Calu3 (cell line): Measurements from ENCODE around the gene PIK3C2B. TPM values are rescaled to one million over a fixed set of nuclear protein-coding genes. Genes with fewer than 3 reads are reported as not detected.

ENCODE experiments used
- BruUV-seq: library from RNA; stranded (reverse); fragments of 400-500 nt; replicated peaks from 2 replicates; lab custom pipeline; 2021; lab: Mats Ljungman, UMichigan
- CTCF ChIA-PET: fragments of 300-600 bp; sonication (Branson Sonifier 250); formaldehyde crosslinking; loops from one replicate; lab custom pipeline; 2022; ENCODE audit warnings: antibody characterized with exemption; lab: Charles Lee
- DNase-seq: peaks from one replicate; pipeline ENCODE4 v3.0.0; 2022
- H3K27ac Mint-ChIP-seq: one replicate; pipeline ENCODE4 v1.8.0; 2022; ENCODE audit warnings: mixed read lengths; ENCODE audit not compliant: unreplicated experiment
- H3K27me3 Mint-ChIP-seq: one replicate; pipeline ENCODE4 v1.8.0; 2022; ENCODE audit warnings: mixed read lengths; ENCODE audit not compliant: unreplicated experiment
- H3K36me3 Mint-ChIP-seq: one replicate; pipeline ENCODE4 v1.8.0; 2022; ENCODE audit warnings: mild to moderate bottlenecking, moderate library complexity, mixed read lengths; ENCODE audit not compliant: insufficient read depth, unreplicated experiment
- H3K4me1 Mint-ChIP-seq: one replicate; pipeline ENCODE4 v1.8.0; 2022; ENCODE audit warnings: mild to moderate bottlenecking, low read depth, mixed read lengths; ENCODE audit not compliant: unreplicated experiment
- H3K4me3 Mint-ChIP-seq: one replicate; pipeline ENCODE4 v1.8.0; 2022; ENCODE audit warnings: mild to moderate bottlenecking, low read depth, moderate library complexity, mixed read lengths; ENCODE audit not compliant: unreplicated experiment
- H3K9me3 Mint-ChIP-seq: one replicate; pipeline ENCODE4 v1.8.0; 2022; ENCODE audit warnings: low read depth, mixed read lengths; ENCODE audit not compliant: unreplicated experiment
- intact Hi-C: fragments of 100-400 bp; cut with micrococcal nuclease; formaldehyde crosslinking; loops from one replicate; pipeline ENCODE4 v1.10.0; 2022; ENCODE audit not compliant: unreplicated experiment
- total RNA-seq: library from RNA; stranded (reverse); gene quantifications from 2 replicates; pipeline ENCODE4 v1.2.3, GENCODE V29; 2022
- TF ChIP-seq, protein P1 (sequence below): fragments of 200-600 bp; IDR thresholded peaks from one replicate; pipeline ENCODE4 v1.8.0; 2022; ENCODE audit warnings: antibody characterized with exemption; ENCODE audit not compliant: unreplicated experiment

PIK3C2B gene
- total RNA-seq, 1 experiment from 2014 or later: 24.4 TPM

DNA sequence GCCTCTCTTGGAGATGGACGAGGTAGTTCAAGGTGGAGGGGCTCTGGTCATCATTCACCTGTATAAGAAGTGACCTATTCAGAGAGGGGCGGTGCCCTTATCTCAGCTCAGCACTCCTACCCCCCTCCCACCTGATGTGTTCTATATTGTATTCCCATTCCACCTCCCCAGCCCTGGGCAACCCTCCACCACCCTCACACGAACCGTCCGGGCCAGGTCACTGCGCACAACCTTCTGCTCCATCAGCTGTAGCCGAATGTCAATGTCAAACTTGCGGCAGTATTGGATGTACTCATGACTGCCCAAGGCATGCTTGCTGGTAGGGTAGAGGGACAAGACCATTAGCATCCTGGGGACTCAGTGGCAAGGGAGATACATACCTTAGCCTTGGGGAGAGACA is 34.3 kb downstream of the PIK3C2B start:
- BruUV-seq: no TSS peak
- intact Hi-C loops: no loop called here
- Mint-ChIP-seq H3K27ac (no peak overlapping the region), H3K36me3 (no peaks in the 10 kb centered on the region), H3K9me3 (no peaks in the 10 kb centered on the region), H3K4me1 (peaks cover 2% of the 10 kb centered on the region), H3K27me3 (no peaks in the 10 kb centered on the region), H3K4me3 (no peak overlapping the region)
- CTCF ChIA-PET: interaction anchor here (1.6 kb wide), 1 partner anchor 46 kb away, joined by 3 read pairs; no protein-coding TSS in a partner anchor
- TF ChIP-seq, protein P1, sequence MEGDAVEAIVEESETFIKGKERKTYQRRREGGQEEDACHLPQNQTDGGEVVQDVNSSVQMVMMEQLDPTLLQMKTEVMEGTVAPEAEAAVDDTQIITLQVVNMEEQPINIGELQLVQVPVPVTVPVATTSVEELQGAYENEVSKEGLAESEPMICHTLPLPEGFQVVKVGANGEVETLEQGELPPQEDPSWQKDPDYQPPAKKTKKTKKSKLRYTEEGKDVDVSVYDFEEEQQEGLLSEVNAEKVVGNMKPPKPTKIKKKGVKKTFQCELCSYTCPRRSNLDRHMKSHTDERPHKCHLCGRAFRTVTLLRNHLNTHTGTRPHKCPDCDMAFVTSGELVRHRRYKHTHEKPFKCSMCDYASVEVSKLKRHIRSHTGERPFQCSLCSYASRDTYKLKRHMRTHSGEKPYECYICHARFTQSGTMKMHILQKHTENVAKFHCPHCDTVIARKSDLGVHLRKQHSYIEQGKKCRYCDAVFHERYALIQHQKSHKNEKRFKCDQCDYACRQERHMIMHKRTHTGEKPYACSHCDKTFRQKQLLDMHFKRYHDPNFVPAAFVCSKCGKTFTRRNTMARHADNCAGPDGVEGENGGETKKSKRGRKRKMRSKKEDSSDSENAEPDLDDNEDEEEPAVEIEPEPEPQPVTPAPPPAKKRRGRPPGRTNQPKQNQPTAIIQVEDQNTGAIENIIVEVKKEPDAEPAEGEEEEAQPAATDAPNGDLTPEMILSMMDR: no peak
- DNase-seq: no peak

- no peaks in the 10 kb centered on the region for H3K4me1 Mint-ChIP-seq
- H3K27me3 Mint-ChIP-seq: no peaks in the 10 kb centered on the region
- no peak overlapping the region for H3K27ac Mint-ChIP-seq
- no peaks in the 10 kb centered on the region for H3K36me3 Mint-ChIP-seq
- intact Hi-C loops: no loop called here
- CTCF ChIA-PET: interaction anchor here (1.6 kb wide), 1 partner anchor 47 kb away, joined by 3 read pairs; no protein-coding TSS in a partner anchor
- no TSS peak for BruUV-seq
- no peaks in the 10 kb centered on the region for H3K9me3 Mint-ChIP-seq
- TF ChIP-seq, protein P1: no peak
- no peak for DNase-seq
- no peak overlapping the region for H3K4me3 Mint-ChIP-seq
These were observed 34.9 kb downstream of the PIK3C2B start for GRCh38 chr1:204459706-204460105.

DNA sequence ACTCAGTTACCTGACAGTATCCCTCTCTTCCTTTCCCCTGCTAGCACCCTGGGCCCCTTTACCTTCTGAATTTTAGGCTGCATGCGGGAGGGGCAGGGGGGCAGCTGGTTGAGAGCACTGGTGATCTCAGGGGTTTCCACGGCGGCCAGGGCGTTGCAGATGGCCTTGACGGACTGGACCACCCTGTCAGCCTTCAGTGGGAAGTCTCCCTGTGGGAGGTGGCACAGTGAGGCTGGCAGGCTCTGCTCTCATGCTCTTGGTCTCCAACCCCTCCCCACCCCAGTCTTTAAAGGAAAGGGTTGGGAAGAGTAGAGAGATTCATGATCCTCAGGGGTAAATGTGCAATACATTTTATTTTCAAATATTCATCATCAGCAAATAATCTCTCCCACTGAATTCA is 36.9 kb downstream of the PIK3C2B start:
- H3K36me3 Mint-ChIP-seq: peaks cover 9% of the 10 kb centered on the region
- H3K9me3 Mint-ChIP-seq: no peaks in the 10 kb centered on the region
- no TSS peak for BruUV-seq
- no peak for DNase-seq
- intact Hi-C loops: no loop called here
- TF ChIP-seq, protein P1: no peak
- CTCF ChIA-PET: no interaction called here
- H3K27me3 Mint-ChIP-seq: no peaks in the 10 kb centered on the region
- peaks cover 10% of the 10 kb centered on the region for H3K4me1 Mint-ChIP-seq
- H3K4me3 Mint-ChIP-seq: no peak overlapping the region
- H3K27ac Mint-ChIP-seq: no peak overlapping the region

- peaks cover 11% of the 10 kb centered on the region for H3K36me3 Mint-ChIP-seq
- no peak for DNase-seq
- H3K4me1 Mint-ChIP-seq: peaks cover 11% of the 10 kb centered on the region
- CTCF ChIA-PET: interaction anchor here (0.7 kb wide), 1 partner anchor 282 kb away, joined by 7 read pairs; no protein-coding TSS in a partner anchor
- no peak overlapping the region for H3K4me3 Mint-ChIP-seq
- intact Hi-C loops: no loop called here
- H3K27ac Mint-ChIP-seq: no peak overlapping the region
- H3K9me3 Mint-ChIP-seq: no peaks in the 10 kb centered on the region
- no TSS peak for BruUV-seq
- H3K27me3 Mint-ChIP-seq: no peaks in the 10 kb centered on the region
- TF ChIP-seq, protein P1: no peak
These were observed 37.7 kb downstream of the PIK3C2B start for GRCh38 chr1:204456826-204457442.
